Brain microvascular endothelial cell (primary cell): ENCODE data around the gene ARMCX1.
"Not testable (repeated sequence)": the region's sequence is repeated elsewhere in the genome, so short reads cannot be mapped to it uniquely, and the experiment has no call there.

Experiments
- DNase-seq: peaks from one replicate; pipeline ENCODE4 v3.0.0-alpha.2; 2020
- H3K27ac ChIP-seq: fragments of 250-450 bp; sonication (Bioruptor Pico); 2 replicates; pipeline ENCODE4 v1.5.1; 2020; ENCODE audit warnings: mild to moderate bottlenecking, moderate library complexity
- H3K27me3 ChIP-seq: fragments of 250-450 bp; sonication (Bioruptor Pico); replicated peaks from 2 replicates; pipeline ENCODE4 v1.5.1; 2020; ENCODE audit warnings: mild to moderate bottlenecking
- H3K36me3 ChIP-seq: fragments of 250-450 bp; sonication (Bioruptor Pico); replicated peaks from 2 replicates; pipeline ENCODE4 v1.5.1; 2020; ENCODE audit warnings: mild to moderate bottlenecking
- H3K4me3 ChIP-seq: 2 replicates; pipeline ENCODE4 v1.5.1; 2011; ENCODE audit warnings: low read depth, mild to moderate bottlenecking, control low read depth, low read length, moderate library complexity
- CTCF ChIP-seq: IDR thresholded peaks from 2 replicates; pipeline ENCODE4 v1.5.1; 2011; ENCODE audit warnings: low read depth, mild to moderate bottlenecking, moderate library complexity, low read length, control low read depth, inconsistent platforms; ENCODE audit errors: missing control alignments
- in situ Hi-C: cut with HindIII; loops from 2 replicates; pipeline ENCODE4 v1.10.0; 2017; ENCODE audit warnings: low sequenced_read_pairs, low pct_ligation_motif_present

Gene ARMCX1

GRCh38 chrX:101550751-101551379 lies 518 bp downstream of the ARMCX1 start:
- H3K36me3 ChIP-seq, result no peaks in the 10 kb centered on the region
- in situ Hi-C loops, result no loop called here
- peak overlapping the region; percentile 69 for H3K4me3 ChIP-seq
- DNase-seq, result peak; percentile 15
- peak overlapping the region; percentile 80 for H3K27ac ChIP-seq
- no peaks in the 10 kb centered on the region for H3K27me3 ChIP-seq
- TF ChIP-seq CTCF, result no peak

- DNase-seq, result no peak
- H3K27me3 ChIP-seq, result no peaks in the 10 kb centered on the region
- peak overlapping the region; percentile 69 for H3K4me3 ChIP-seq
- H3K27ac ChIP-seq, result no peak overlapping the region
- in situ Hi-C loops, result no loop called here
- no peaks in the 10 kb centered on the region for H3K36me3 ChIP-seq
- no peak for TF ChIP-seq CTCF
These were observed 1.0 kb downstream of the ARMCX1 start for GRCh38 chrX:101551380-101551767.

- no peak for TF ChIP-seq CTCF
- no peak for DNase-seq
- H3K27ac ChIP-seq, result no peak overlapping the region
- in situ Hi-C loops, result no loop called here
- no peaks in the 10 kb centered on the region for H3K27me3 ChIP-seq
- H3K4me3 ChIP-seq, result no peak overlapping the region
- no peaks in the 10 kb centered on the region for H3K36me3 ChIP-seq
These were observed 2.4 kb downstream of the ARMCX1 start for GRCh38 chrX:101552714-101553113.

- Histone ChIP-seq H3K27ac (no peak overlapping the region), H3K27me3 (no peaks in the 10 kb centered on the region), H3K36me3 (no peaks in the 10 kb centered on the region), H3K4me3 (no peak overlapping the region)
- in situ Hi-C loops, result no loop called here
- DNase-seq, result no peak
- TF ChIP-seq CTCF, result no peak
These were observed 14.3 kb downstream of the ARMCX1 start for GRCh38 chrX:101564651-101565050.

- peak; percentile 40 for DNase-seq
- peak; percentile 62 for TF ChIP-seq CTCF
- Histone ChIP-seq H3K27ac (no peak overlapping the region), H3K27me3 (no peaks in the 10 kb centered on the region), H3K36me3 (no peaks in the 10 kb centered on the region), H3K4me3 (no peak overlapping the region)
- in situ Hi-C loops, result no loop called here
These were observed 45.5 kb downstream of the ARMCX1 start for GRCh38 chrX:101595739-101596419.

- H3K27me3 ChIP-seq, DNase-seq, in situ Hi-C loops, H3K36me3 ChIP-seq, H3K4me3 ChIP-seq, H3K27ac ChIP-seq: not testable (repeated sequence)
These were observed 49.2 kb downstream of the ARMCX1 start for GRCh38 chrX:101599592-101599991.
